Astrocyte of the spinal cord (primary cell): Measurements from ENCODE around the gene AP1S3.
"Not testable (repeated sequence)": the region's sequence is repeated elsewhere in the genome, so short reads cannot be mapped to it uniquely, and the experiment has no call there.

Experiments used
- DNase-seq: peaks from one replicate; pipeline ENCODE4 v3.0.0; 2011; ENCODE audit warnings: low read depth, low spot score
- H3K4me3 ChIP-seq: 2 replicates; pipeline ENCODE4 v1.5.1; 2011; ENCODE audit warnings: low read depth, mild to moderate bottlenecking, low read length, moderate library complexity
- in situ Hi-C: cut with HindIII; loops from 2 replicates; pipeline ENCODE4 v1.10.0; 2017; ENCODE audit warnings: low sequenced_read_pairs
- TF ChIP-seq, protein P1 (sequence below): IDR thresholded peaks from 2 replicates; pipeline ENCODE4 v1.5.1; 2012; ENCODE audit warnings: low read depth, mild to moderate bottlenecking, low read length, inconsistent platforms

The AP1S3 gene

GRCh38 chr2:223815186-223815883, 22.0 kb downstream of the AP1S3 start:
- TF ChIP-seq, protein P1, sequence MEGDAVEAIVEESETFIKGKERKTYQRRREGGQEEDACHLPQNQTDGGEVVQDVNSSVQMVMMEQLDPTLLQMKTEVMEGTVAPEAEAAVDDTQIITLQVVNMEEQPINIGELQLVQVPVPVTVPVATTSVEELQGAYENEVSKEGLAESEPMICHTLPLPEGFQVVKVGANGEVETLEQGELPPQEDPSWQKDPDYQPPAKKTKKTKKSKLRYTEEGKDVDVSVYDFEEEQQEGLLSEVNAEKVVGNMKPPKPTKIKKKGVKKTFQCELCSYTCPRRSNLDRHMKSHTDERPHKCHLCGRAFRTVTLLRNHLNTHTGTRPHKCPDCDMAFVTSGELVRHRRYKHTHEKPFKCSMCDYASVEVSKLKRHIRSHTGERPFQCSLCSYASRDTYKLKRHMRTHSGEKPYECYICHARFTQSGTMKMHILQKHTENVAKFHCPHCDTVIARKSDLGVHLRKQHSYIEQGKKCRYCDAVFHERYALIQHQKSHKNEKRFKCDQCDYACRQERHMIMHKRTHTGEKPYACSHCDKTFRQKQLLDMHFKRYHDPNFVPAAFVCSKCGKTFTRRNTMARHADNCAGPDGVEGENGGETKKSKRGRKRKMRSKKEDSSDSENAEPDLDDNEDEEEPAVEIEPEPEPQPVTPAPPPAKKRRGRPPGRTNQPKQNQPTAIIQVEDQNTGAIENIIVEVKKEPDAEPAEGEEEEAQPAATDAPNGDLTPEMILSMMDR: no peak
- no peak overlapping the region for H3K4me3 ChIP-seq
- peak; percentile 97 for DNase-seq
- in situ Hi-C loops: no loop called here

- in situ Hi-C loops, DNase-seq: not testable (repeated sequence)
These were observed 22.6 kb downstream of the AP1S3 start for GRCh38 chr2:223814764-223815163.

GRCh38 chr2:223813329-223813728, 24.1 kb downstream of the AP1S3 start:
- H3K4me3 ChIP-seq: no peak overlapping the region
- DNase-seq: no peak
- TF ChIP-seq, protein P1: no peak
- in situ Hi-C loops: no loop called here

More at GRCh38 chr2:223814764-223815163, 22.6 kb downstream of the AP1S3 start:
- H3K4me3 ChIP-seq: not testable (repeated sequence)

DNA sequence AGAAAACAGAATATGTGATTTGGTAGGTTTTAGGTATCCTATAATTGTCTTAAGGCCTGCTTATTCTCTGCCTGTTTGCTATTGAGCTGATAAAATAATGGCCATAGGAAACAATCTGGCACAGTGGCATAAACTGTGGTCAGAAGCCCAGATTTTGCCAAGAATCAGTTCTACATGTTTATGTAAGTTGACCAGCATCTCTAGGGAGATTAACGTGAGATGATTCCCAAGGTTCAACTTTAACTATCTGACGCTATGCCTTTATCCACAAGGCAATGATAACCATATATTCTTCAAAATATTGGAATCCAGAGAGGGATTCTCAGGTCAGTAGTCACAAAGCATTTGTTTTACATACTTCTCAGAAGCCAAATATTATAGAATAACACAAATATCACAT, 25.6 kb downstream of the AP1S3 start:
- no peak overlapping the region for H3K4me3 ChIP-seq
- TF ChIP-seq, protein P1: no peak
- in situ Hi-C loops: no loop called here
- peak; percentile 52 for DNase-seq

- no peak overlapping the region for H3K4me3 ChIP-seq
- in situ Hi-C loops: no loop called here
- no peak for DNase-seq
- TF ChIP-seq, protein P1: no peak
These were observed 32.4 kb downstream of the AP1S3 start for GRCh38 chr2:223805008-223805407.

- H3K4me3 ChIP-seq: no peak overlapping the region
- TF ChIP-seq, protein P1: no peak
- in situ Hi-C loops: no loop called here
- DNase-seq: no peak
These were observed 35.6 kb downstream of the AP1S3 start for GRCh38 chr2:223801736-223802135.

DNA sequence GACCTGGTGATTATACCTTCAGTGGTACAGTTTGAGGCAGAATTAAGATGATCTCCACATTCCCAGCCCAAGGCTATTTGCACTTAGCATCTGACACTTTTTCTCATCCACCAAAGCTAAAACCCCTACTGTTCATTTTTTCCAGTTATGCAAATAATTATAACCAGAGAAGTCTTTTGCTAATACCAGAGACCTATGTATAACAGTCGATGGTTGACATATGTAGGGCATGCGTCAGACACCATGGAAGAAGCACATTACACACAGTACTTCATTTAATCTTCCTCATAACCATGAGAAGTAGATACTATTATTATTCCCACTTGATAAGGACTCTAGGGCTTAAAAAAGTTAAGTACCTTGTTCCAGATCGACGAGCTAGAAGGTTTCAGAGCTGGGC, 36.5 kb downstream of the AP1S3 start:
- TF ChIP-seq, protein P1: no peak
- no peak overlapping the region for H3K4me3 ChIP-seq
- DNase-seq: no peak
- in situ Hi-C loops: no loop called here
